Central memory CD8-positive, alpha-beta T cell (primary cell): ENCODE data around the gene HECTD4.
"Not testable (repeated sequence)": the region's sequence is repeated elsewhere in the genome, so short reads cannot be mapped to it uniquely, and the experiment has no call there.

ENCODE experiments used
- ATAC-seq: fragments of 150-1000 bp; cut with Tn5 transposase; replicated peaks from 2 replicates; pipeline ENCODE4 v1.10.0; 2022; ENCODE audit warnings: mild to moderate bottlenecking, moderate FRiP score, moderate number of reproducible peaks; ENCODE audit not compliant: poor library complexity, severe bottlenecking; ENCODE audit errors: extremely low read depth
- DNase-seq, 2 donors: peaks; one replicate each; pipeline ENCODE4 v3.0.0; 2021; ENCODE audit warnings: low spot score in 2 of 2
- H3K27ac Mint-ChIP-seq: one replicate; pipeline ENCODE4 v1.8.0; 2022; ENCODE audit warnings: low read depth, mild to moderate bottlenecking, moderate library complexity, mixed read lengths
- H3K27me3 Mint-ChIP-seq: one replicate; pipeline ENCODE4 v1.8.0; 2022; ENCODE audit warnings: mixed read lengths
- H3K36me3 Mint-ChIP-seq: one replicate; pipeline ENCODE4 v1.8.0; 2022; ENCODE audit warnings: mild to moderate bottlenecking, moderate library complexity, mixed read lengths; ENCODE audit not compliant: insufficient read depth
- H3K4me1 Mint-ChIP-seq: one replicate; pipeline ENCODE4 v1.8.0; 2022; ENCODE audit warnings: mixed read lengths
- H3K4me3 Mint-ChIP-seq: one replicate; pipeline ENCODE4 v1.8.0; 2022; ENCODE audit warnings: mild to moderate bottlenecking, moderate library complexity, mixed read lengths
- H3K9me3 Mint-ChIP-seq: one replicate; pipeline ENCODE4 v1.8.0; 2022; ENCODE audit warnings: mixed read lengths

The HECTD4 gene

DNA sequence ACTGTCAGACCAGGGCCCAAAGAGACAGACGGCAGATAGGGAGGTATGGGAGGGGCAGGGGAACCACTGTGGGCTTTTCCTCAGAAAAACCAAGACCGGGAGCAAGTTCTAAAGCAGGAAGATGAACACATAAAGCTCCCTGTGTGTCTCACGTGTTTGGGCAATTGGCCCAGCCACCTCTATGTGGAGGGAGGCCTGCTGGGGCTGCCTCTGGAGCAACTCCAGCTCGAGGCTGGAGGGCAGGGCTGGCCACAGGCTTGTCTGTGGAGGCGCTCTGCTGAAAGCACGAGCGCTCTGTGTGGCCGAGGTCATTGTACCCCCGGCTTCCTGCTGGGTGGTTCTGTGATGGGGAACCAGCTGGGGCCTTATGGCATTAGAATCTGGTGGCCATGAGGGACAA is 220.5 kb downstream of the HECTD4 start:
- no peak overlapping the region for H3K4me3 Mint-ChIP-seq
- no peak for DNase-seq
- no peak for ATAC-seq
- H3K27me3 Mint-ChIP-seq: no peaks in the 10 kb centered on the region
- H3K4me1 Mint-ChIP-seq: peaks cover 21% of the 10 kb centered on the region
- peaks cover 17% of the 10 kb centered on the region for H3K36me3 Mint-ChIP-seq
- peaks cover 14% of the 10 kb centered on the region for H3K9me3 Mint-ChIP-seq
- peak overlapping the region; percentile 38 for H3K27ac Mint-ChIP-seq

DNA sequence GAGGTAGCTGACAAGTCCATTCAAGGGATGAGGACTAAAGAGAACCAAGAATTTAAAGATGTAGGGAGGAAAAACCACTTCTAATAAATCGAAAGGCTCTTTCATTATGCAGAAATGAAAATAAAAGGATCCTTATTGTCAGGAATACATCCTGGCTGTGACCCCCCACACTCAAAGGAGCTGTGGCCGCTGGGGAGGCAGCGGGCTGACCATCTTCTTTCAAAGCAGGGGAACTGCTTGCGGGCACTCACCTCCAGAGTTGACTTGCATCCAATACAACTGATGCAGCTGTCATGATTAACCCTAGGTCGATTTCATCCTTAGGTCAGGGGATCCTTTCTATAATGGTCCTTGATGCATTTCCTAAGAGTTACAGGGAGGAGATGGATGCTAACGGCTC is 221.6 kb downstream of the HECTD4 start:
- Mint-ChIP-seq H3K9me3 (peaks cover 23% of the 10 kb centered on the region), H3K4me3 (no peak overlapping the region), H3K27me3 (no peaks in the 10 kb centered on the region), H3K4me1 (peaks cover 27% of the 10 kb centered on the region), H3K36me3 (peaks cover 17% of the 10 kb centered on the region), H3K27ac (no peak overlapping the region)
- DNase-seq (no peak), ATAC-seq (no peak)

DNA sequence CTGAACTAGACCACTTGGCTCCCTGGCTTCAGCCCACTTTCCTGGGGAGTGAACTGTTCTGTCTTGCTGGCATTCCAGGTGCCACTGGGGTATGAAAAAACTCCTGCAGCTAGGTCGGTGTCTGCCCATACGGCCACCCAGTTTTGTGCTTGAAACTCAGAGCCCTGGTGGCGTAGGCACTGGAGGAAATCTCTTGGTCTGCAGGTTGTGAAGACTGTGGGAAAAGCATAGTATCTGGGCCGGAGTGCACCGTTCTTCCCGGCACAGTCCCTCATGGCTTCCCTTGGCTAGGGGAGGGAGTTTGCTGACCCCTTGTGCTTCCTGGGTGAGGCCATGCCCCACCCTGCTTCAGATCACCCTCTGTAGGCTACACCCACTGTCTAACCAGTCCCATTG is 223.1 kb downstream of the HECTD4 start:
- peak overlapping the region; percentile 51 for H3K4me3 Mint-ChIP-seq
- DNase-seq (no peak), ATAC-seq (no peak)
- H3K9me3 Mint-ChIP-seq: peaks cover 23% of the 10 kb centered on the region
- peaks cover 22% of the 10 kb centered on the region for H3K36me3 Mint-ChIP-seq
- H3K27me3 Mint-ChIP-seq: no peaks in the 10 kb centered on the region
- H3K4me1 Mint-ChIP-seq: peaks cover 27% of the 10 kb centered on the region
- peak overlapping the region; percentile 91 for H3K27ac Mint-ChIP-seq

DNA sequence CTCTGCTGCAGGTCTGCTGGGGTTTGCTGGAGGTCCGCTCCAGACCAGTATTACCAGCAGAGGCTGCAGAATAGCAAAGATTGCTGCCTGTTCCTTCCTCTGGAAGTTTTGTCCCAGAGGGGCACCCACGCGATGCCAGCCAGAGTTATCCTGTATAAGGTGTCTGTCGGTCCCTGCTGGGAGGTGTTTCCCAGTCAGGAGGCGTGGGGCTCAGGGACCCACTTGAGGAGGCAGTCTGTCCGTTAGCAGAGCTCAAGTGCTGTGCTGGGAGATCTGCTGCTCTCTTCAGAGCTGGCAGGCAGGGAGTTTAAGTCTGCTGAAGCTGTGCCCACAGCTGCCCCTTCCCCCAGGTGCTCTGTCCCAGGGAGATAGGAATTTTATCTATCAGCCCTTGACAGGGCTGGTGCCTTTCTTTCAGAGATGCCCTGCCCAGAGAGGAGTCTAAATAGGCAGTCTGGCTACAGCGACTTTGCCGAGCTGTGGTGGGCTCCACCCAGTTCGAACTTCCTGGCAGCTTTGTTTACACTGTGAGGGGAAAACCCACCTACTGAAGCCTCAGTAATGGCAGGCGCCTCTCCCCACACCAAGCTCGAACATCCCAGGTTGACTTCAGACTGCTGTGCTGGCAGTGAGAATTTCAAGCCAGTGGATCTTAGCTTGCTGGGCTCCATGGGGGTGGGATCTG is 223.6 kb downstream of the HECTD4 start:
- Mint-ChIP-seq H3K4me3 (peak overlapping the region; percentile 51), H3K4me1 (peaks cover 27% of the 10 kb centered on the region), H3K9me3 (peaks cover 23% of the 10 kb centered on the region), H3K36me3 (peaks cover 22% of the 10 kb centered on the region), H3K27ac (peak overlapping the region; percentile 91)
- H3K27me3 Mint-ChIP-seq: not testable (repeated sequence)
- DNase-seq (peak in 1 of 2 donors; percentile 46), ATAC-seq (peak; percentile 89)

DNA sequence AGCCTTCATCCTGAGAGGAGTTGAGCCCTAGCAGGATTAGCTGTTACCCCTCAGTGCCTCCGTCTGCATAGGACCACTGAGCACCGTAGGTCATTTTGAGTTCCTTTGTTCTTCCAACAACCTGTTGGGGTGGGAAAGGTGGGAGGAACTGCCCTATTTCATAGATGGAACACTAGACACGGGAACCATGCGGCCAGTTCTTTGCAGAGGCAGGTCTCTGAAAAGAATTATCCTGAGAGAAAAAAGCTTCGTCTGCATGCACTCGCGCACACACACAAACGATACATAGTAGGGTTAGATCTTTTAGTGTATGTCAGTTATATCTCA is 228.4 kb downstream of the HECTD4 start:
- no peak overlapping the region for H3K27ac Mint-ChIP-seq

DNA sequence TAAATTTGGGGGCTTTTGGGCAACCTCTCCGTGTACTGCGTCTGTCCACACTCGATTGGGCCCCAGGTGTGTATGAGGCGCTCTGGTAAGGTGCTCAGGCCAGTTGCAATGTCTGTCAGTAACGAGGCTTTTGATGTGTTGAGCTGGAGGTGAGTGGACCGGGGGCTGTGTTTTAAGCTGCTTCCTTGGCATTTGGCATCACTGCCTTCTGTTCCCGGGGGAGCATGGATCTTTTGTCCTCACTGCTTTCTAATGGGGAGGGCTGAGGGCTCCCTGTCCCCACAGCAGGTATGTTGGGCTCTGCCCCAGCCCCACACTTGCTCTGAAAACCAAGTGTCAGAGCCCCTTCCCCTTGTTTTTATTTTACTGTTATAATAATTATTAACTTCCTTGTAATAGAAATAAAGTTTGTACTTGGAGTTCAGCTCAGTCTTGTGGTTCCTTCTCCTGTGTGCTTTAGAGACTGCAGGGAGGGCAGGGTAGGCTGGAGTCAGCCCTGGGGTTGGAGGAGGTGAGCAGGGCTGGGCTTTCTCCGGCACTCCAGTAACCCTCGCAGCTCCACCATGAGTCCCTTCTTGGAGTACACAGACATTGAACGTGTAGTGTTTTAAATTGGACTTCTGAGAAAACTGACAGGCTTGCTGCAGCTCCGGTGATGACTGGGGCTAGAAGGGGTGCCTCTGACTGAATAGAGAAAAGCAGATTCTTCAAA is 228.9 kb downstream of the HECTD4 start:
- H3K4me3 Mint-ChIP-seq: no peak overlapping the region
- H3K27ac Mint-ChIP-seq: peak overlapping the region; percentile 38
- peaks cover 16% of the 10 kb centered on the region for H3K4me1 Mint-ChIP-seq
- DNase-seq (no peak), ATAC-seq (no peak)
- no peaks in the 10 kb centered on the region for H3K27me3 Mint-ChIP-seq
- H3K9me3 Mint-ChIP-seq: peaks cover 21% of the 10 kb centered on the region
- peaks cover 59% of the 10 kb centered on the region for H3K36me3 Mint-ChIP-seq

More for the DNA sequence above, 228.4 kb downstream of the HECTD4 start:
- H3K4me3 Mint-ChIP-seq: no peak overlapping the region
- DNase-seq (no peak), ATAC-seq (no peak)
- H3K27me3 Mint-ChIP-seq: no peaks in the 10 kb centered on the region
- peaks cover 23% of the 10 kb centered on the region for H3K9me3 Mint-ChIP-seq
- peaks cover 54% of the 10 kb centered on the region for H3K36me3 Mint-ChIP-seq
- H3K4me1 Mint-ChIP-seq: peaks cover 20% of the 10 kb centered on the region

DNA sequence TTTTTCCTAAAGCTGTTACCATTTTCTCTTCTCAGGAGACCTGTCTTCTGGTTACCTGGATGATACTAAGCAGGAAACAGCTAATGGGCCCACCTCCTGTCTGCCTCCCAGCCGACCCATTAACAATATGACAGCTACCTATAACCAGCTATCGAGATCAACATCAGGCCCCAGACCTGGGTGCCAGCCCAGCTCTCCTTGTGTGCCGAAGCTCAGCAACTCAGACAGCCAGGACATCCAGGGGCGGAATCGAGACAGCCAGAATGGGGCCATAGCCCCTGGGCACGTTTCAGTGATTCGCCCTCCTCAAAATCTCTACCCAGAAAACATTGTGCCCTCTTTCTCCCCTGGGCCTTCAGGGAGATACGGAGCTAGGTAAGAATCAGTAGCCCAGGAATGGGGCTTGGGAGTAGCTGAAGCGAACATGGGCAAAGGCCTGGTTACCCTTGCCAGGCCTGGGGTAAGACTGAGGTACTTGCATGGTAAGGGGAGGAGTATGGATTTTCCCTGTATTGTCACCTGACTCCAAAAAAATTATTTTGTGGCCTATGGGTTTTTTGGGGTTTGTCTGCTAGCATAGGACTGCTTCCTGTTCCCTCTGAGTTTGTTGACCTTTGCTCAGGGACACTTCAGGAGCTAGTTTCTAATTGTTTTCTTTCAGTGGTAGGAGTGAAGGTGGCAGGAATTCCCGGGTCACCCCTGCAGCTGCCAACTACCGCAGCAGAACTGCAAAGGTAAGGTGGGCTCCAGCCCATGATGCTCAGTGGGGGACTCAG is 230.3 kb downstream of the HECTD4 start:
- H3K27ac Mint-ChIP-seq: no peak overlapping the region
- H3K4me1 Mint-ChIP-seq: peaks cover 6% of the 10 kb centered on the region
- ATAC-seq (no peak), DNase-seq (no peak)
- peaks cover 65% of the 10 kb centered on the region for H3K36me3 Mint-ChIP-seq
- H3K27me3 Mint-ChIP-seq: no peaks in the 10 kb centered on the region
- H3K4me3 Mint-ChIP-seq: no peak overlapping the region
- H3K9me3 Mint-ChIP-seq: peaks cover 11% of the 10 kb centered on the region

DNA sequence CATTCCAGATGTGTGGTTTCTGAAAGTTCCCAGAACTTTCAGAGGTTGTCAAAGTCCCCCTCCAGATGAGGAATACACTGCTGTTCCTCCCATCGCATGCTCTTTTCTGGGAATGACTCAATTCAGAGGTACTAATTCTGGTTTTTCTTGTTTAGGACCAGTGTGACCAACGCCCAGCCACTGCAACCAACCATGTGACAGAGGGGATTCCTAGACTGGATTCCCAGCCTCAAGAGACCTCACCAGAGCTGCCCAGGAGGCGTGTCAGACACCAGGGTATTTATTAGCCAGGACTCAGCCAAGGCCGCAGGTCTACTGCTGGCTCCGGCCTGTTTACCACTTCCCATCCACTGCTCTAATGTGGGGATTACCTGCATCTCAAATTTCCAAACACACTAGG is 232.6 kb downstream of the HECTD4 start:
- Mint-ChIP-seq H3K27ac (no peak overlapping the region), H3K27me3 (no peaks in the 10 kb centered on the region), H3K36me3 (peaks cover 79% of the 10 kb centered on the region), H3K4me3 (no peak overlapping the region), H3K9me3 (no peaks in the 10 kb centered on the region), H3K4me1 (no peaks in the 10 kb centered on the region)
- DNase-seq (no peak), ATAC-seq (no peak)

DNA sequence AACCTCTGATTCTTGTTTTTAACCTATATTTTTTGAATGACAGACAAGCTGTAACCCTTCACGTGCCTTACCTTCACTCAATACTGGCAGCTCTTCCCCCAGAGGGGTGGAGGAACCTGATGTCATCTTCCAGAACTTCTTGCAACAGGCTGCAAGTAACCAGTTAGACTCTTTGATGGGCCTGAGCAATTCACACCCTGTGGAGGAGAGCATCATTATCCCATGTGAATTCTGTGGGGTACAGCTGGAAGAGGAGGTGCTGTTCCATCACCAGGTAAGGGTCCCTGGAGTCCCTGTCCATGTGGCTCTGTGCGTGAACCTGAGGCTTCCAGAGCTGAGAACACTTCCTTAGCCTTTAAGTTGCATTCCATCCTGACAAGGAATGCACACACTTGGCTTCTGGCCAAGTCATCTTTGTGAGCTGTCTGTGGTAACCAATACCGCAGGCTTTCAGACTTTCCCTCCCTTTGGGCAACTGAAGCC is 234.2 kb downstream of the HECTD4 start:
- no peaks in the 10 kb centered on the region for H3K4me1 Mint-ChIP-seq
- H3K27ac Mint-ChIP-seq: no peak overlapping the region
- H3K27me3 Mint-ChIP-seq: no peaks in the 10 kb centered on the region
- DNase-seq (no peak), ATAC-seq (no peak)
- no peaks in the 10 kb centered on the region for H3K9me3 Mint-ChIP-seq
- no peak overlapping the region for H3K4me3 Mint-ChIP-seq
- H3K36me3 Mint-ChIP-seq: peaks cover 83% of the 10 kb centered on the region

DNA sequence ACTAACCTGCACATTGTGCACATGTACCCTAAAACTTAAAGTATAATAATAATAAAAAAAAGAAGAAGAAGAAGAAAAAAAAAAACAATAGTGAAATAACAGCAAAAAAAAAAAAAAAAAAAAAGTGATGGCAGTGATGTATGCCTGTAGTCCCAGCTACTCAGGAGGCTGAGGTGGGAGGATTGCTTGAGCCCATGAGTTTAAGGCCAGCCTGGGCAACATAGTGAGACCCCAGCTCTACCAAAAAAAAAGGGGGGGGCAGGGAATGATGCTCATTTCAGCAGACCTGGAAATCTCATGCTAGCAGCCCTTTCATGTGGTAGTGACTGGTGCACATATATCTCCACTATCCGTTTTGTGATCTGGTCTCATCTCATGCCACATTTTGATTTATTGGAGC is 236.1 kb downstream of the HECTD4 start:
- Mint-ChIP-seq H3K9me3 (no peaks in the 10 kb centered on the region), H3K4me3 (no peak overlapping the region), H3K36me3 (peaks cover 82% of the 10 kb centered on the region), H3K4me1 (no peaks in the 10 kb centered on the region), H3K27me3 (no peaks in the 10 kb centered on the region), H3K27ac (no peak overlapping the region)
- no peak for ATAC-seq
- no peak for DNase-seq

DNA sequence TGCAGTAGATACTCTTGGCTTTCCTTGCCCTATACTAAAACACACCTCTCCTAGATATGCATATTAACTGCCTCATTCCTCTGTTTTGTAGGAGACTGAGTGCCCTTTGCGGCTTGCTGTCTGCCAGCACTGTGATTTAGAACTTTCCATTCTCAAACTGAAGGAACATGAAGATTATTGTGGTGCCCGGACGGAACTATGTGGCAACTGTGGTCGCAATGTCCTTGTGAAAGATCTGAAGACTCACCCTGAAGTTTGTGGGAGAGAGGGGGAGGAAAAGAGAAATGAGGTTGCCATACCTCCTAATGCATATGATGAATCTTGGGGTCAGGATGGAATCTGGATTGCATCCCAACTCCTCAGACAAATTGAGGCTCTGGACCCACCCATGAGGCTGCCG is 241.5 kb downstream of the HECTD4 start:
- peak overlapping the region; percentile 41 for H3K27ac Mint-ChIP-seq

DNA sequence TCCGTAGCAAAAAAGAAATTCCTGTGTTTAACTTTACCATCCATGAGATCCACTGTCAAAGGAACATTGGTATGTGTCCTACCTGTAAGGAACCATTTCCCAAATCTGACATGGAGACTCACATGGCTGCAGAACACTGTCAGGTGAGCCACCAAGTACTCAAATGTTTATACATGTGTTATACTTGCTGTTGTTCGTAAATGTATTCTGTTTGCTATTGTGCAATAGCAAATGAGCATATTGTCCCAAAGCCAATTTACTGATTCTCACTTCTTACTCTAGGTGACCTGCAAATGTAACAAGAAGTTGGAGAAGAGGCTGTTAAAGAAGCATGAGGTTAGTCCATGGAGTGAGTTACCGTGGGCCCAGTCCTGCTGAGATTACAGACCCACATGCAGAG is 247.5 kb downstream of the HECTD4 start:
- no peak for ATAC-seq
- H3K4me1 Mint-ChIP-seq: peaks cover 28% of the 10 kb centered on the region
- no peaks in the 10 kb centered on the region for H3K27me3 Mint-ChIP-seq
- no peaks in the 10 kb centered on the region for H3K9me3 Mint-ChIP-seq
- H3K36me3 Mint-ChIP-seq: peaks cover 39% of the 10 kb centered on the region
- no peak overlapping the region for H3K27ac Mint-ChIP-seq
- no peak for DNase-seq
- no peak overlapping the region for H3K4me3 Mint-ChIP-seq

More for the DNA sequence above, 241.5 kb downstream of the HECTD4 start:
- no peaks in the 10 kb centered on the region for H3K9me3 Mint-ChIP-seq
- no peak for ATAC-seq
- H3K4me1 Mint-ChIP-seq: no peaks in the 10 kb centered on the region
- H3K27me3 Mint-ChIP-seq: no peaks in the 10 kb centered on the region
- no peak overlapping the region for H3K4me3 Mint-ChIP-seq
- peaks cover 71% of the 10 kb centered on the region for H3K36me3 Mint-ChIP-seq
- no peak for DNase-seq
